CD4-positive, alpha-beta T cell treated with Interferon alpha-2 for 1 hour (primary cell): Measurements from ENCODE around the gene L3MBTL2.

Experiments
- DNase-seq, 2 donors: peaks; one replicate each; pipeline ENCODE4 v3.0.0-alpha.2; 2020 to 2022

L3MBTL2 gene

DNA sequence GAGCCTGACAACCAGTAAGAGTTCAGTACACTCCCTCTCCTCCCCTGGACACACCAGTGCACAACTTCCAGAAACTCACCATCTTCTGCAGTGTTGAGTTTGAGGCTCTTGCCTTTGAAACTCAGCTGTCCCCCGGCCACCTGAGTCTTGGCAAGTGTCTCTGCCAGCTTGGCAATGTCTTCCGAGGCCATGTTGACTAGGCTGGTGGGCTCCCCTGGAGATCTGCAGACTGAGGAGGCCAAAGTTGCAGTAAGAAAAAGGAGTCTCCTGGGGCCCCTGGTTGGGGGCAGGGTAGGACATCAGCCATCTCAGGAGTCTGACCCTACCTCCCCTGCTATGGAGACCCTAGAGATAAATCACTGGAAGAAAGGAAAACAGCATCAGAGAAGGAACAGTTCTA lies 75.7 kb downstream of the L3MBTL2 start:
- no peak for DNase-seq
